NOMO-1 treated with dmso at 0.1 percent for 144 hours (cell line): ENCODE results near the gene PATE1.

ENCODE experiments used
- DNase-seq: peaks from one replicate; lab custom pipeline; 2025; ENCODE audit not compliant: unreplicated experiment; lab: John Stamatoyannopoulos, UW

PATE1 gene

DNA sequence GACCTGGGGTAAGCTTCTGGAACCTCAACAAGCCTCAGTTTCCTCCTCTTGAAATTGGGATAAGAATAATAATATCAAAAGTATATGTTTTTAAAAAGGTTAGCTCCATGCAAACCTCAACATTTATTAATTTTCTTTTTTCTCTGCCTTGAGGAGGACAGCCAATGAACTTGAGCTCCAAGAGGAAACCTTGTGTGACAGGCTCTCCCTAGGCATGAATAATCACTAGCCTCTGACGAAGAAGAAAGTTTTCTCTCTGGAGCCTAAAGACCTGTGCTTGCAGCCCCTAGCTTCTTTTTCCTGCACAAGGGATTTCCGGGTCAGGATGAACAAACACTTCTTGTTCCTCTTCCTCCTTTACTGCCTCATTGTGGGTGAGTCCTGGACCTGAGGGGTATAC lies 41.7 kb downstream of the PATE1 start, which contains the start of gene PATE3:
Gene PATE3, plus strand, starts transcription at position 301 of the 400 bp plus-strand sequence. Its CDS starts 25 bp downstream, at position 326.
- no peak for DNase-seq

DNA sequence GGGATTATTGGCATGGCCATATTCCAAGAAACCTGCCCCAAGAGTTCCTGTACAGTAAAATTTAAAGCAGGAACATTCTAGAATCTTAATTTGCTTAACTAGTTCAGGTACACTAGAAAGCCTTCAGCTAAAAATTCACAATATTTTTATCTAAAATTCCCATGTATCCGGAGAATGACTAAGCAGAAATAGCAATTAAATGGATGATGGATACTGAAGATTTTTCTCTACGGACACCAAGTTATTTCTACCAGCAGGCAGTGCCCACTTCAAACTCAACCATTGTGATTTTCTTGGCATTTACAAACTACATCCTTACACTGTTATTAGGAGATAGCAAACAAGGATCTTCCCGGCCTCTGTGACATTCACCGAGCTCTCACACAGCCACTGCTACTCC lies 44.7 kb downstream of the PATE1 start:
- DNase-seq = no peak

DNA sequence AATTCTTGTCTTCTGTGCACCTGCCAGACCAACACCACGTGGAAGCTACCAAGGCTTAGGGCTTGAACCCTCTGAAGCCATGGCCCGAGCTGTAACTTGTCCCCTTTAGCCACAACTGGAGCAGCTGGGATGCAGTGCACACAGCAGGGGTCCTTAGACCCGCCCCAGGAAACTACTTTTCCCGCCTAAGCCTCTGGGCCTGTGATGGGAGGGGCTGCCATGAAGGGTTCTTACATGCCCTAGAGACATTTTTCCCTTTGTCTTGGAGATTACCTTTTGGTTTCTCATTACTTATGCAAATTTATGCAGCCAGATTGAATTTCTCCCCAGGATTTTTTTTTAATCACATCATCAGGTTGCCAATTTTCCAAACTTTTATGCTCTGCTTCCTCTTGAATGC lies 51.6 kb downstream of the PATE1 start:
- no peak for DNase-seq
